SK-N-SH (cell line): ENCODE data around the gene ARHGAP5. TPM values are rescaled to one million over a fixed set of nuclear protein-coding genes. Genes with fewer than 3 reads are reported as not detected.
A peak's percentile ranks its signal among the peaks of the same experiment; 100 is the strongest.

Experiments used
- CTCF ChIA-PET: fragments of 300-600, 350-600 bp; formaldehyde crosslinking; extraction: SDS; loops from one replicate; lab custom pipeline; 2021; lab: Yijun Ruan, JAX
- POLR2A ChIA-PET: fragments of 350-600 bp; sonication (Branson Sonifier 250); formaldehyde crosslinking; extraction: SDS; loops from one replicate; lab custom pipeline; 2020; ENCODE audit warnings: antibody characterized with exemption, inconsistent platforms; lab: Yijun Ruan, JAX
- DNase-seq: peaks from one replicate; pipeline ENCODE4 v3.0.0; 2012
- H2AFZ ChIP-seq: fragments of 200-600 bp; sonication (generic); 2 replicates; pipeline ENCODE4 v1.8.1; 2016; ENCODE audit warnings: antibody characterized with exemption, mild to moderate bottlenecking, low read depth
- H3F3A ChIP-seq: fragments of 200-600 bp; sonication (generic); replicated peaks from 2 replicates; pipeline ENCODE3; 2016; ENCODE audit warnings: antibody characterized with exemption, mild to moderate bottlenecking; ENCODE audit not compliant: insufficient read depth
- H3K27ac ChIP-seq, 2 experiments: fragments of 200-500 bp in 1 of 2; fragments of 200-600 bp in 1 of 2; sonication (Bioruptor generic) in 1 of 2; sonication (generic), shearing (Covaris generic) in 1 of 2; 2 replicates each; pipeline versions ENCODE4 v1.5.1 to v1.6.1; 2014 to 2016; ENCODE audit warnings: low read depth in 2 of 2, inconsistent platforms in 1 of 2, low read length in 1 of 2, mild to moderate bottlenecking in 1 of 2, mixed read lengths in 1 of 2
- H3K27me3 ChIP-seq: fragments of 200-600 bp; sonication (generic), shearing (Covaris generic); 2 replicates; pipeline ENCODE4 v1.6.1; 2016; ENCODE audit warnings: mixed run types; ENCODE audit not compliant: insufficient read depth
- H3K36me3 ChIP-seq, 2 experiments: fragments of 200-500 bp in 1 of 2; fragments of 200-600 bp in 1 of 2; sonication (Bioruptor generic) in 1 of 2; sonication (generic) in 1 of 2; replicated peaks in 1 of 2; 2 replicates each; pipeline versions ENCODE3 to v1.5.1; 2014 to 2016; ENCODE audit warnings: low read length in 1 of 2, mild to moderate bottlenecking in 1 of 2; ENCODE audit not compliant: insufficient read depth in 2 of 2, control insufficient read depth in 1 of 2
- H3K4me1 ChIP-seq, 2 experiments: fragments of 200-500 bp in 1 of 2; fragments of 200-600 bp in 1 of 2; sonication (Bioruptor generic) in 1 of 2; sonication (generic), shearing (Covaris generic) in 1 of 2; 2 replicates each; pipeline versions ENCODE4 v1.5.1 to v1.6.1; 2014 to 2016; ENCODE audit warnings: low read depth in 1 of 2, low read length in 1 of 2, mixed run types in 1 of 2; ENCODE audit not compliant: insufficient read depth in 2 of 2, control insufficient read depth in 1 of 2
- H3K4me2 ChIP-seq: fragments of 200-600 bp; sonication (generic), shearing (Covaris generic); 2 replicates; pipeline ENCODE4 v1.6.1; 2017; ENCODE audit warnings: mixed run types
- H3K4me3 ChIP-seq, 2 experiments: fragments of 200-500 bp in 1 of 2; fragments of 200-600 bp in 1 of 2; sonication (Bioruptor generic) in 1 of 2; sonication (generic), shearing (Covaris generic) in 1 of 2; 2 replicates each; pipeline versions ENCODE4 v1.5.1 to v1.8.1; 2014 to 2016; ENCODE audit warnings: low read depth in 2 of 2, inconsistent platforms in 1 of 2, low read length in 1 of 2, mild to moderate bottlenecking in 1 of 2, mixed read lengths in 1 of 2, moderate library complexity in 1 of 2
- H3K79me2 ChIP-seq: fragments of 200-600 bp; sonication (generic); 2 replicates; pipeline ENCODE4 v1.8.1; 2017; ENCODE audit warnings: mild to moderate bottlenecking; ENCODE audit not compliant: insufficient read depth
- H3K9ac ChIP-seq: fragments of 200-600 bp; sonication (generic); 2 replicates; pipeline ENCODE4 v1.6.1; 2017; ENCODE audit warnings: mixed run types
- H3K9me2 ChIP-seq: fragments of 200-600 bp; sonication (generic); 2 replicates; pipeline ENCODE4 v1.6.1; 2017; ENCODE audit warnings: mixed run types
- H3K9me3 ChIP-seq: fragments of 200-600 bp; sonication (generic); 2 replicates; pipeline ENCODE4 v1.6.1; 2017; ENCODE audit warnings: mixed run types, mild to moderate bottlenecking, moderate library complexity
- H4K20me1 ChIP-seq: fragments of 200-600 bp; sonication (generic); 2 replicates; pipeline ENCODE4 v1.6.1; 2017; ENCODE audit warnings: mild to moderate bottlenecking, mixed run types; ENCODE audit not compliant: insufficient read depth
- CHD2 ChIP-seq: fragments of 150-350 bp; IDR thresholded peaks from 2 replicates; pipeline ENCODE4 v1.6.1; 2018; ENCODE audit warnings: low read length; ENCODE audit not compliant: partially characterized antibody
- ELF1 ChIP-seq: IDR thresholded peaks from 2 replicates; pipeline ENCODE4 v1.4.0; 2012
- FOSL2 ChIP-seq: IDR thresholded peaks from 2 replicates; pipeline ENCODE4 v1.4.0; 2012; ENCODE audit warnings: low read depth, mild to moderate bottlenecking, moderate library complexity, borderline replicate concordance
- FOXM1 ChIP-seq: IDR thresholded peaks from 2 replicates; pipeline ENCODE4 v1.4.0; 2012; ENCODE audit warnings: low read depth, mild to moderate bottlenecking
- JUND ChIP-seq: IDR thresholded peaks from 2 replicates; pipeline ENCODE4 v1.4.0; 2012
- MXI1 ChIP-seq: IDR thresholded peaks from 2 replicates; pipeline ENCODE4 v1.6.1; 2012; ENCODE audit warnings: mild to moderate bottlenecking, low read depth, low read length, improper control_type of control experiment
- NFIC ChIP-seq: IDR thresholded peaks from 2 replicates; pipeline ENCODE4 v1.4.0; 2012; ENCODE audit warnings: borderline replicate concordance
- NRF1 ChIP-seq: IDR thresholded peaks from 2 replicates; pipeline ENCODE4 v1.6.1; 2012; ENCODE audit warnings: low read depth, mild to moderate bottlenecking, low read length
- RFX5 ChIP-seq: IDR thresholded peaks from 2 replicates; pipeline ENCODE4 v1.6.1; 2012; ENCODE audit warnings: mild to moderate bottlenecking, improper control_type of control experiment, low read length
- SIN3A ChIP-seq: IDR thresholded peaks from 2 replicates; pipeline ENCODE4 v1.6.1; 2012; ENCODE audit warnings: low read depth, mild to moderate bottlenecking, low read length, moderate library complexity, borderline replicate concordance
- TAF1 ChIP-seq: IDR thresholded peaks from 2 replicates; pipeline ENCODE4 v1.6.1; 2012; ENCODE audit warnings: low read depth, mild to moderate bottlenecking, low read length, moderate library complexity, borderline replicate concordance
- YY1 ChIP-seq: IDR thresholded peaks from 2 replicates; pipeline ENCODE4 v1.4.0; 2012; ENCODE audit warnings: low read depth, mild to moderate bottlenecking
- WGBS: methylation state at CpG from one replicate; pipeline ENCODE4 v1.1.6; 2017; ENCODE audit warnings: low lambda C conversion rate; 5-methylcytosine and 5-hydroxymethylcytosine counted together
- polyA plus RNA-seq, 3 experiments: library from polyadenylated mRNA; depleted of rRNA; stranded (reverse); fragments of >200 nt; gene quantifications; 2 replicates each; pipeline ENCODE4 v1.2.3, GENCODE V29; 2012
- TF ChIP-seq, protein P1 (sequence below): IDR thresholded peaks from 2 replicates; pipeline ENCODE4 v1.6.1; 2012; ENCODE audit warnings: mild to moderate bottlenecking, low read depth, low read length, moderate library complexity
- TF ChIP-seq, protein P2 (sequence below): IDR thresholded peaks from 2 replicates; pipeline ENCODE4; 2012
- TF ChIP-seq, protein P3 (sequence below): IDR thresholded peaks from 2 replicates; pipeline ENCODE4 v1.4.0; 2012; ENCODE audit warnings: low read depth, borderline replicate concordance
- TF ChIP-seq, protein P4 (sequence below): IDR thresholded peaks from 2 replicates; pipeline ENCODE4 v1.4.0; 2012; ENCODE audit warnings: low read depth

The ARHGAP5 gene
- polyA plus RNA-seq, 1 of the 3 experiments (the other 2 are of a cell fraction): 7.2 TPM

DNA sequence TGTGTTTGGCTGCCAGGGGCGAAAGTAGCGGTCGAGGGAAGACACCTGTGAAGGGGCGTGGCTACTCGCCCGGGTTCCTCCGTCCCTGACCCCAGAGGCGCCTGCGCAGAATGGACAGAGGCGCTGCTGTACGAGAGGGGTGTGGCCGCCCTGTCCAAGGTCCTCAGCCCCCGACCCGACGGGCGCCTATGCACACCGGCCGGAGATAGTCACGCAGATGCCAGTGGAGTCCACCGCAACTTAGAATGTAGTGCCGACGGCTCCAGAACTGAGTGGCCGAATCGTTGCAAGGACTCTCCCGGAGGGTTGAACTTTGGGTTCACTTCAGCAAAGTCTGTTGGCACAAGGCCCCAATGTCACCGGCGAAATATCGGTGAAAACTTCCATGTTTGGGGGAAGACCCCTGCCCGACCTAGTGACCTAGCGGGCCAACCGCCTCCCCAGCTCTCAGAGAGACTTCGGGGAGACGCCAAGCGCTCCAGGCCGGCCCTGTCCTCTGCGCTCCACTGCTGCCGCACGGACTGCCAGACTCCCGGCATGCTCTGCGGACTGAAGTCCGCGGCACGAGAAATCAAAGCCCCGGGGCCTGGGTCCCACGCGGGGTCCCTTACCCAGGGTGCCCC lies 124.2 kb downstream of the ARHGAP5 start:
- peak; percentile 84 for DNase-seq

More for the DNA sequence above, 124.2 kb downstream of the ARHGAP5 start:
- under 1% methylated on average over 18 of the region's 46 CpGs for WGBS
- H3K4me2 ChIP-seq: peak overlapping the region; percentile 81
- ChIA-PET POLR2A (no interaction called here), CTCF (interaction anchor here (0.7 to 1.8 kb wide), 3 partner anchors 24 to 127 kb away, joined by 3 to 7 read pairs (median 4); no protein-coding TSS in a partner anchor)
- TF ChIP-seq YY1 (0 out of 2 replicates have a peak, but pooled peaks have one; percentile 11), NFIC (no peak), FOSL2 (no peak), FOXM1 (no peak), TAF1 (peak; percentile 16; the same call in 1 of the 2 replicates), SIN3A (0 out of 2 replicates have a peak, but pooled peaks have one; percentile 31), MXI1 (peak; percentile 23; the same call in 1 of the 2 replicates), CHD2 (no peak), JUND (no peak), RFX5 (no peak), NRF1 (peak; percentile 74), ELF1 (no peak)
- TF ChIP-seq, protein P1, sequence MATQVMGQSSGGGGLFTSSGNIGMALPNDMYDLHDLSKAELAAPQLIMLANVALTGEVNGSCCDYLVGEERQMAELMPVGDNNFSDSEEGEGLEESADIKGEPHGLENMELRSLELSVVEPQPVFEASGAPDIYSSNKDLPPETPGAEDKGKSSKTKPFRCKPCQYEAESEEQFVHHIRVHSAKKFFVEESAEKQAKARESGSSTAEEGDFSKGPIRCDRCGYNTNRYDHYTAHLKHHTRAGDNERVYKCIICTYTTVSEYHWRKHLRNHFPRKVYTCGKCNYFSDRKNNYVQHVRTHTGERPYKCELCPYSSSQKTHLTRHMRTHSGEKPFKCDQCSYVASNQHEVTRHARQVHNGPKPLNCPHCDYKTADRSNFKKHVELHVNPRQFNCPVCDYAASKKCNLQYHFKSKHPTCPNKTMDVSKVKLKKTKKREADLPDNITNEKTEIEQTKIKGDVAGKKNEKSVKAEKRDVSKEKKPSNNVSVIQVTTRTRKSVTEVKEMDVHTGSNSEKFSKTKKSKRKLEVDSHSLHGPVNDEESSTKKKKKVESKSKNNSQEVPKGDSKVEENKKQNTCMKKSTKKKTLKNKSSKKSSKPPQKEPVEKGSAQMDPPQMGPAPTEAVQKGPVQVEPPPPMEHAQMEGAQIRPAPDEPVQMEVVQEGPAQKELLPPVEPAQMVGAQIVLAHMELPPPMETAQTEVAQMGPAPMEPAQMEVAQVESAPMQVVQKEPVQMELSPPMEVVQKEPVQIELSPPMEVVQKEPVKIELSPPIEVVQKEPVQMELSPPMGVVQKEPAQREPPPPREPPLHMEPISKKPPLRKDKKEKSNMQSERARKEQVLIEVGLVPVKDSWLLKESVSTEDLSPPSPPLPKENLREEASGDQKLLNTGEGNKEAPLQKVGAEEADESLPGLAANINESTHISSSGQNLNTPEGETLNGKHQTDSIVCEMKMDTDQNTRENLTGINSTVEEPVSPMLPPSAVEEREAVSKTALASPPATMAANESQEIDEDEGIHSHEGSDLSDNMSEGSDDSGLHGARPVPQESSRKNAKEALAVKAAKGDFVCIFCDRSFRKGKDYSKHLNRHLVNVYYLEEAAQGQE: peak; percentile 91
- TF ChIP-seq, protein P2, sequence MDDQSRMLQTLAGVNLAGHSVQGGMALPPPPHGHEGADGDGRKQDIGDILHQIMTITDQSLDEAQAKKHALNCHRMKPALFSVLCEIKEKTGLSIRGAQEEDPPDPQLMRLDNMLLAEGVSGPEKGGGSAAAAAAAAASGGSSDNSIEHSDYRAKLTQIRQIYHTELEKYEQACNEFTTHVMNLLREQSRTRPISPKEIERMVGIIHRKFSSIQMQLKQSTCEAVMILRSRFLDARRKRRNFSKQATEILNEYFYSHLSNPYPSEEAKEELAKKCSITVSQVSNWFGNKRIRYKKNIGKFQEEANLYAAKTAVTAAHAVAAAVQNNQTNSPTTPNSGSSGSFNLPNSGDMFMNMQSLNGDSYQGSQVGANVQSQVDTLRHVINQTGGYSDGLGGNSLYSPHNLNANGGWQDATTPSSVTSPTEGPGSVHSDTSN: no peak
- TF ChIP-seq, protein P3, sequence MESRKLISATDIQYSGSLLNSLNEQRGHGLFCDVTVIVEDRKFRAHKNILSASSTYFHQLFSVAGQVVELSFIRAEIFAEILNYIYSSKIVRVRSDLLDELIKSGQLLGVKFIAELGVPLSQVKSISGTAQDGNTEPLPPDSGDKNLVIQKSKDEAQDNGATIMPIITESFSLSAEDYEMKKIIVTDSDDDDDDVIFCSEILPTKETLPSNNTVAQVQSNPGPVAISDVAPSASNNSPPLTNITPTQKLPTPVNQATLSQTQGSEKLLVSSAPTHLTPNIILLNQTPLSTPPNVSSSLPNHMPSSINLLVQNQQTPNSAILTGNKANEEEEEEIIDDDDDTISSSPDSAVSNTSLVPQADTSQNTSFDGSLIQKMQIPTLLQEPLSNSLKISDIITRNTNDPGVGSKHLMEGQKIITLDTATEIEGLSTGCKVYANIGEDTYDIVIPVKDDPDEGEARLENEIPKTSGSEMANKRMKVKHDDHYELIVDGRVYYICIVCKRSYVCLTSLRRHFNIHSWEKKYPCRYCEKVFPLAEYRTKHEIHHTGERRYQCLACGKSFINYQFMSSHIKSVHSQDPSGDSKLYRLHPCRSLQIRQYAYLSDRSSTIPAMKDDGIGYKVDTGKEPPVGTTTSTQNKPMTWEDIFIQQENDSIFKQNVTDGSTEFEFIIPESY: no peak
- TF ChIP-seq, protein P4, sequence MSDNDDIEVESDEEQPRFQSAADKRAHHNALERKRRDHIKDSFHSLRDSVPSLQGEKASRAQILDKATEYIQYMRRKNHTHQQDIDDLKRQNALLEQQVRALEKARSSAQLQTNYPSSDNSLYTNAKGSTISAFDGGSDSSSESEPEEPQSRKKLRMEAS: peak; percentile 79
- H3K4me3 ChIP-seq: peak overlapping the region; percentile 78
- peaks cover 0 to 6% of the 10 kb centered on the region in 2 experiments; a peak in 2 of 4 replicates for H3K4me1 ChIP-seq
- peak overlapping the region; percentile 74; the same call in 1 of the 2 replicates for H3K9ac ChIP-seq
- peaks cover 7% of the 10 kb centered on the region for H3F3A ChIP-seq
- H2AFZ ChIP-seq: peak overlapping the region; percentile 94
- no peaks in the 10 kb centered on the region for H3K36me3 ChIP-seq
- H3K79me2 ChIP-seq: no peaks in the 10 kb centered on the region
- H4K20me1 ChIP-seq: no peaks in the 10 kb centered on the region
- H3K27ac ChIP-seq: peak overlapping the region; percentile 59 to 92
- no peaks in the 10 kb centered on the region for H3K9me3 ChIP-seq
- H3K27me3 ChIP-seq: no peaks in the 10 kb centered on the region
- H3K9me2 ChIP-seq: no peaks in the 10 kb centered on the region
